Nephron (organoid): ENCODE results near the gene B3GNT9.
A peak's percentile ranks its signal among the peaks of the same experiment; 100 is the strongest.

Experiments used
- H3K27ac Mint-ChIP-seq, 3 experiments: 2 replicates each; pipeline ENCODE4 v1.8.0; 2020; ENCODE audit warnings: mixed read lengths in 3 of 3, mild to moderate bottlenecking in 2 of 3, moderate library complexity in 1 of 3
- H3K27me3 Mint-ChIP-seq: 2 replicates; pipeline ENCODE4 v1.8.0; 2021; ENCODE audit warnings: low read depth, mild to moderate bottlenecking, moderate library complexity, mixed read lengths
- H3K36me3 Mint-ChIP-seq: 2 replicates; pipeline ENCODE4 v1.8.0; 2020; ENCODE audit warnings: low read depth, mixed read lengths
- H3K4me1 Mint-ChIP-seq: 2 replicates; pipeline ENCODE4 v1.8.0; 2020; ENCODE audit warnings: mixed read lengths
- H3K4me3 Mint-ChIP-seq, 3 experiments: 2 replicates each; pipeline ENCODE4 v1.8.0; 2020; ENCODE audit warnings: mild to moderate bottlenecking in 3 of 3, mixed read lengths in 3 of 3, moderate library complexity in 2 of 3
- H3K9me3 Mint-ChIP-seq: 2 replicates; pipeline ENCODE4 v1.8.0; 2020; ENCODE audit warnings: mixed read lengths
- TF ChIP-seq, protein P1 (sequence below), 3 experiments: fragments of 200-600 bp; sonication (generic); IDR thresholded peaks; one replicate each; pipeline ENCODE4 v1.5.0; 2021; ENCODE audit warnings: antibody characterized with exemption in 3 of 3; ENCODE audit not compliant: unreplicated experiment in 3 of 3

The B3GNT9 gene

GRCh38 chr16:67154578-67155294 lies 3.9 kb upstream of the B3GNT9 start:
- Mint-ChIP-seq H3K27me3 (peaks cover 79% of the 10 kb centered on the region), H3K4me1 (peaks cover 17% of the 10 kb centered on the region), H3K36me3 (no peaks in the 10 kb centered on the region), H3K4me3 (peak overlapping the region in 2 of 3 experiments; percentile 61 to 66), H3K9me3 (no peaks in the 10 kb centered on the region), H3K27ac (no peak overlapping the region)
- TF ChIP-seq, protein P1, sequence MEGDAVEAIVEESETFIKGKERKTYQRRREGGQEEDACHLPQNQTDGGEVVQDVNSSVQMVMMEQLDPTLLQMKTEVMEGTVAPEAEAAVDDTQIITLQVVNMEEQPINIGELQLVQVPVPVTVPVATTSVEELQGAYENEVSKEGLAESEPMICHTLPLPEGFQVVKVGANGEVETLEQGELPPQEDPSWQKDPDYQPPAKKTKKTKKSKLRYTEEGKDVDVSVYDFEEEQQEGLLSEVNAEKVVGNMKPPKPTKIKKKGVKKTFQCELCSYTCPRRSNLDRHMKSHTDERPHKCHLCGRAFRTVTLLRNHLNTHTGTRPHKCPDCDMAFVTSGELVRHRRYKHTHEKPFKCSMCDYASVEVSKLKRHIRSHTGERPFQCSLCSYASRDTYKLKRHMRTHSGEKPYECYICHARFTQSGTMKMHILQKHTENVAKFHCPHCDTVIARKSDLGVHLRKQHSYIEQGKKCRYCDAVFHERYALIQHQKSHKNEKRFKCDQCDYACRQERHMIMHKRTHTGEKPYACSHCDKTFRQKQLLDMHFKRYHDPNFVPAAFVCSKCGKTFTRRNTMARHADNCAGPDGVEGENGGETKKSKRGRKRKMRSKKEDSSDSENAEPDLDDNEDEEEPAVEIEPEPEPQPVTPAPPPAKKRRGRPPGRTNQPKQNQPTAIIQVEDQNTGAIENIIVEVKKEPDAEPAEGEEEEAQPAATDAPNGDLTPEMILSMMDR (IDR thresholded peaks at IDR 0.05; ENCODE audit: unreplicated experiment in 3 of 3), result no peak

DNA sequence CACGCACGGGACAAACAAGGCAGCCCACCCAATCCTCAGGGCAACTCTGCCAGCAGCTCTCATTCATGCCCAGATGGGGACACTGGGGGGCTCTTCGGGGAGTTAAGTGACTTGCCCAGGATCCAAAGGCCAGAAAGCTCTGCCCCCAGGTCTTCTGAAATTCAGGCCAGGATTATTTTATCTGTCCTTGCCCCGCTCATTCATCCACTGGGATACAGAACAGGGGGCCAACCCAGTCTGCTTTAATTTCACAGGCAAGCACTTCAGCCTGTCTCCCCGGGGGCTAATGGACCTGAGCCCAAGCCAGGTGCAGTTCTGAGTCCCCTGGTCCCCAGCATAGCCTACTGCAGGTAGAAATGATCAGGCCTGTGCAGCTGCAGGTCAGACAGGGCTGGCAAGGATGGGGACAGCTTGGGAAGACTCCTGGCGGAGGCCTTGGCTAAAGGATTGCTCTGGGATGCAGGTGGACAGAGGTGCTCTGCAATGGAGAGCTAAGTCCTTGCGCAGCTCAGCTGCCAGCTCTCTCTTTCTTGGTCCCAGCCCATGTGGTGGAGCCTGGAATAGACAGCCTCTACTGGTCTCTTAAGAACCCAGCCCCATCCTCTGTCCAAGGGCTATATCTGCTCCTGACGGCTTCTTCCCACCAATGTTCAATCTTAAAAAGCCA lies 766 bp upstream of the B3GNT9 start:
- Mint-ChIP-seq H3K4me3 (peak overlapping the region; percentile 83 to 91 (median 91)), H3K36me3 (peaks cover 25% of the 10 kb centered on the region), H3K27me3 (peaks cover 49% of the 10 kb centered on the region), H3K4me1 (peaks cover 20% of the 10 kb centered on the region), H3K9me3 (no peaks in the 10 kb centered on the region), H3K27ac (peak overlapping the region; percentile 92 to 99 (median 99))
- TF ChIP-seq, protein P1 (IDR thresholded peaks at IDR 0.05; ENCODE audit: unreplicated experiment in 3 of 3), result no peak

DNA sequence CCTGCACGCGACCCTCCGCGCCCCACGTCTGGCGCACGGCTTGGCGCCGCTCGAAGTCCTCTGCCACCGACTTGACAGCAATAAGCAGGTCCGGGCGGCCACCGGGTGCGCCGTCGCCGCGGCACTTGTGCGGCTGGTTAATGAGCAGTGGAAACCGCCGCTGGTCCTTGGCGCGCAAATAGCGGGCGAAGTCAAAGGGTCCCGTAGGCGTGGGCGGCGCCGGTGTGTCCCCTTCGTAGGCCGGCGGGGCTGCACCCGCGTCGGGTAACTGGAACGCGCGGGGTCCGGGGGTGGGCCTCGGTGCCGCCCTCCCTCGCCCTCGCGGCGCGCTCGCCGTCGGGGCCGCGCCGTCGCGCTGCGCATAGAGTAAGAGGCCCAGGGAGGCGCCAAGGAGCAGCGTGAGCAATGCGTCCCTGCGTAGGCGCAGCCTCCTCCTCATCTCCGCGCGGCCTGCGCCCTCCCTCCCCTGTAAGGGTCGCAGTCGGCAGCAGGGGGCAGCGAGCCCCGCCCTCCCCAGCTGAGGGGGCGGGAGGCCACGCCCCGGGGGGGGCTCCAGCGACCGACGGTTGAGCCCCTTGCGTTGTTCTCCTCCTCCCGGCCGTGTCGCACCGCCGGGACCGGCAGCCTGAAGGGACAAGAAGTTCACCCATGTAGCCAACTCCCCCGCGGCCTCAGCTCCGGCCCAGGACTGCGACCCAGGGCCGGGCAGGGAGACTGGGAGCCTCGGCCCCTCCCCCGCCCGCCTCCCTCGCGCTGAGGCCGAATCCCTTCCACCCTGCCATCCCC lies 558 bp downstream of the B3GNT9 start:
- Mint-ChIP-seq H3K4me3 (peak overlapping the region; percentile 42 to 91 (median 83)), H3K36me3 (peaks cover 36% of the 10 kb centered on the region), H3K27ac (peak overlapping the region in 2 of 3 experiments; percentile 92 to 99), H3K9me3 (no peaks in the 10 kb centered on the region), H3K4me1 (peaks cover 20% of the 10 kb centered on the region), H3K27me3 (peaks cover 36% of the 10 kb centered on the region)
- TF ChIP-seq, protein P1 (IDR thresholded peaks at IDR 0.05; ENCODE audit: unreplicated experiment in 3 of 3), result peak in 1 of 3 experiments; percentile 14

GRCh38 chr16:67149276-67150046 lies 1.3 kb downstream of the B3GNT9 start:
- Mint-ChIP-seq H3K36me3 (peaks cover 44% of the 10 kb centered on the region), H3K27ac (peak overlapping the region in 1 of 3 experiments; percentile 70), H3K4me1 (peaks cover 20% of the 10 kb centered on the region), H3K4me3 (peak overlapping the region; percentile 71 to 81 (median 79)), H3K27me3 (peaks cover 32% of the 10 kb centered on the region), H3K9me3 (no peaks in the 10 kb centered on the region)
- TF ChIP-seq, protein P1 (IDR thresholded peaks at IDR 0.05; ENCODE audit: unreplicated experiment in 3 of 3), result no peak

DNA sequence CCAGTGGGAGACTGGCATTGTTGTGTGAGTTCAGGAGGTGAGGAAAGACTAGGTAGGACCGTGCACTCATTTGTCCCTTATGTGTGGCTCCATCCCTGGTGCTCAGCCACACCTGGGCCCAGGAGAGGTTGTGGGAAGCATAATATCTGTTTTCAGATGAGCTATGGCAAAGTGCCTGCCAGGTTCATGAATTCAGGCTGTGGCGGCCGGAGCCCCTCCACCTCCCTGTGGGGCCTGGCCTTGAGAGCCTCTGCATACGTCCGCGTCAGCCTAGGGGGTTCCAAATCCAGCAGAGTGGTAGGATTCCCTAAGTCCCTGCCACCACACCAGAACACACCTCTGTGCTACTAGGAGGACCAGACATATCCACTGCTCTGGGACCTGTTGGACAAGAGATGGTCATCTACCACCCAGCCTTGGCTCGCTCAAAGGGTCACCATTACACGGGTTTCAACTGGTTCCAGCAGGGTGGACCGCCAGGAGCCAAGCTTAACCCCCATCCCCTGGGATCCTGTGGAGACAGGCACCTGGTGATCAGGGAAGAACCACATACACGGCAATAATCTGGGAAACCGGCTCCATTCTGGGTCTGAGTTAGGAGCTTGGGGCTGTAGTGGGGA lies 2.0 kb downstream of the B3GNT9 start:
- TF ChIP-seq, protein P1 (IDR thresholded peaks at IDR 0.05; ENCODE audit: unreplicated experiment in 3 of 3), result no peak
- peaks cover 49% of the 10 kb centered on the region for H3K36me3 Mint-ChIP-seq
- peak overlapping the region in 2 of 3 experiments; percentile 68 to 70 for H3K27ac Mint-ChIP-seq
- peak overlapping the region; percentile 71 to 81 (median 79) for H3K4me3 Mint-ChIP-seq
- H3K4me1 Mint-ChIP-seq, result peaks cover 20% of the 10 kb centered on the region
- no peaks in the 10 kb centered on the region for H3K9me3 Mint-ChIP-seq
- peaks cover 25% of the 10 kb centered on the region for H3K27me3 Mint-ChIP-seq
